Measurements from ENCODE around the gene STRIT1.

DNA sequence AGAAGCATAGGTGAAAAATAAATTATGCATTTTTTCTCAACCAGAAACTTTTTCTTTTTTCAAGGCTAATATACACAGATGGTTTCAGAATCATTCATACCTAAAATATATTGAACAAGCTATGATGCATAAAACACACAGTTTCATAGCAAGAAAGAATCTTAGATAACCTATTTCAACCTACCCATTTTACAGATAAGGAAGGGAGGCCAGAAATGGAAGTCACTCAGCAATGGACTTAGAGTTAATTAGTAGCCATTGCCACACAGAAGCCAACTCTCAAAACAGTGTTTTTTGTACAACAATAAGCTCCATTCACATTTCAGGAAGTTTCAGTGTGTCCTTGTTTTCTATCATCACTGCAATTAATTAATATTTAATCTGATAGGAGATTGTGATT lies 27.5 kb upstream of the STRIT1 start:
- no peak for TF ChIP-seq FIP1L1 (IDR thresholded peaks at IDR 0.05; ENCODE audit: low read depth, low read length, poor library complexity, severe bottlenecking)
- TF ChIP-seq EZH2 (IDR thresholded peaks at IDR 0.05; ENCODE audit: borderline replicate concordance, low read depth, low read length), result no peak
- TF ChIP-seq ARNT (IDR thresholded peaks at IDR 0.05), result no peak
- TF ChIP-seq, protein P1, sequence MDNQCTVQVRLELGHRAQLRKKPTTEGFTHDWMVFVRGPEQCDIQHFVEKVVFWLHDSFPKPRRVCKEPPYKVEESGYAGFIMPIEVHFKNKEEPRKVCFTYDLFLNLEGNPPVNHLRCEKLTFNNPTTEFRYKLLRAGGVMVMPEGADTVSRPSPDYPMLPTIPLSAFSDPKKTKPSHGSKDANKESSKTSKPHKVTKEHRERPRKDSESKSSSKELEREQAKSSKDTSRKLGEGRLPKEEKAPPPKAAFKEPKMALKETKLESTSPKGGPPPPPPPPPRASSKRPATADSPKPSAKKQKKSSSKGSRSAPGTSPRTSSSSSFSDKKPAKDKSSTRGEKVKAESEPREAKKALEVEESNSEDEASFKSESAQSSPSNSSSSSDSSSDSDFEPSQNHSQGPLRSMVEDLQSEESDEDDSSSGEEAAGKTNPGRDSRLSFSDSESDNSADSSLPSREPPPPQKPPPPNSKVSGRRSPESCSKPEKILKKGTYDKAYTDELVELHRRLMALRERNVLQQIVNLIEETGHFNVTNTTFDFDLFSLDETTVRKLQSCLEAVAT (IDR thresholded peaks at IDR 0.05), result no peak
